HepG2 (cell line): ENCODE results near the gene AXIN1. TPM values are rescaled to one million over a fixed set of nuclear protein-coding genes. Genes with fewer than 3 reads are reported as not detected.

Experiments
- CEBPG ChIP-seq: IDR thresholded peaks from 2 replicates; pipeline ENCODE4 v1.6.1; 2016
- FOXO1 ChIP-seq: sonication (generic); formaldehyde crosslinking; IDR thresholded peaks from 2 replicates; pipeline ENCODE4 v1.4.0; 2020; ENCODE audit warnings: missing genetic modification reagents
- HMGXB4 ChIP-seq, 2 experiments: sonication (generic) in 1 of 2; formaldehyde crosslinking in 1 of 2; IDR thresholded peaks; 2 replicates each; pipeline versions ENCODE4 v1.4.0 to v1.6.1; 2018 to 2020; ENCODE audit warnings: missing genetic modification reagents in 2 of 2, borderline replicate concordance in 1 of 2, low read depth in 1 of 2, mild to moderate bottlenecking in 1 of 2, missing biosample characterization in 1 of 2
- IRF2 ChIP-seq: IDR thresholded peaks from 2 replicates; pipeline ENCODE4 v1.6.1; 2018; ENCODE audit warnings: missing genetic modification reagents, missing compliant biosample characterization
- KMT2B ChIP-seq: IDR thresholded peaks from 2 replicates; pipeline ENCODE4 v1.6.1; 2016; ENCODE audit warnings: missing genetic modification reagents, missing compliant biosample characterization
- MAZ ChIP-seq, 2 experiments: sonication (generic) in 1 of 2; formaldehyde crosslinking in 1 of 2; IDR thresholded peaks; 2 replicates each; pipeline versions ENCODE4 v1.5.0 to v1.6.1; 2012 to 2020; ENCODE audit warnings: low read depth in 2 of 2, mild to moderate bottlenecking in 2 of 2, borderline replicate concordance in 1 of 2, improper control_type of control experiment in 1 of 2, low read length in 1 of 2, missing genetic modification reagents in 1 of 2, moderate library complexity in 1 of 2
- NFATC3 ChIP-seq: sonication (generic); formaldehyde crosslinking; IDR thresholded peaks from 2 replicates; pipeline ENCODE4 v1.5.1; 2020; ENCODE audit warnings: mild to moderate bottlenecking, missing genetic modification reagents
- PHF20 ChIP-seq: sonication (generic); formaldehyde crosslinking; IDR thresholded peaks from 2 replicates; pipeline ENCODE4 v1.5.0; 2020; ENCODE audit warnings: mild to moderate bottlenecking, missing genetic modification reagents
- PREB ChIP-seq: sonication (generic); formaldehyde crosslinking; IDR thresholded peaks from 2 replicates; pipeline ENCODE4 v1.4.0; 2020; ENCODE audit warnings: missing genetic modification reagents
- RARG ChIP-seq: sonication (generic); formaldehyde crosslinking; IDR thresholded peaks from 2 replicates; pipeline ENCODE4 v1.4.0; 2020; ENCODE audit warnings: low read depth, mild to moderate bottlenecking, missing genetic modification reagents
- SNAPC5 ChIP-seq: sonication (generic); formaldehyde crosslinking; IDR thresholded peaks from 2 replicates; pipeline ENCODE4 v1.8.1; 2023; ENCODE audit warnings: mild to moderate bottlenecking, missing genetic modification reagents, borderline replicate concordance
- ZNF329 ChIP-seq: sonication (generic); formaldehyde crosslinking; IDR thresholded peaks from 2 replicates; pipeline ENCODE4 v1.9.0; 2021; ENCODE audit warnings: low read depth, mild to moderate bottlenecking, missing genetic modification reagents
- ZNF407 ChIP-seq: sonication (generic); formaldehyde crosslinking; IDR thresholded peaks from one replicate; pipeline ENCODE4 v1.5.1; 2020; ENCODE audit warnings: mild to moderate bottlenecking, missing genetic modification reagents; ENCODE audit errors: not compliant biosample characterization
- ZNF550 ChIP-seq: sonication (generic); formaldehyde crosslinking; IDR thresholded peaks from 2 replicates; pipeline ENCODE4 v1.4.0; 2020; ENCODE audit warnings: mild to moderate bottlenecking, missing genetic modification reagents, borderline replicate concordance
- ZNF891 ChIP-seq: sonication (generic); formaldehyde crosslinking; IDR thresholded peaks from 2 replicates; pipeline ENCODE4 v1.5.0; 2020; ENCODE audit warnings: mild to moderate bottlenecking, missing genetic modification reagents
- polyA plus RNA-seq, 8 experiments: library from polyadenylated mRNA; depleted of rRNA in 3 of 8; stranded (reverse) in 7 of 8; unstranded in 1 of 8; fragments of >200 nt; fragmentation: Illumina TruSeq in 4 of 8; extraction: Trizol in 4 of 8; gene quantifications; 2 replicates each; pipeline versions ENCODE4 v1.2.1 to v1.2.3, GENCODE V29; 2011 to 2016; ENCODE audit warnings: low read depth in 4 of 8, missing spikeins in 1 of 8, mixed read lengths in 1 of 8; ENCODE audit not compliant: insufficient read depth in 1 of 8
- total RNA-seq, 5 experiments: library from RNA; depleted of rRNA; stranded (reverse); fragments of >200 nt; fragmentation: Illumina TruSeq; extraction: Trizol; gene quantifications; 2 replicates each; pipeline ENCODE4 v1.2.3, GENCODE V29; 2016; ENCODE audit warnings: low read depth in 1 of 5

Gene AXIN1
- total and polyA plus RNA-seq, 2 of the 13 experiments (the other 11 are each of a cell fraction or from before 2014, with no cell fraction given), result 24.0 to 26.0 TPM

GRCh38 chr16:361872-362701 lies 9.6 kb upstream of the AXIN1 start (continued):
- peak; percentile 52 for TF ChIP-seq ZNF407 (CRISPR knock-in tag)
- 0 out of 2 replicates have a peak, but pooled peaks have one; percentile 24 for TF ChIP-seq CEBPG (CRISPR knock-in tag)
- no peak for TF ChIP-seq PREB (CRISPR knock-in tag)
- 0 out of 2 replicates have a peak, but pooled peaks have one; percentile 29 for TF ChIP-seq ZNF891 (CRISPR knock-in tag)
- peak; percentile 49; the same call in 1 of the 2 replicates for TF ChIP-seq MAZ (IDR thresholded peaks at IDR 0.05; ENCODE audit: borderline replicate concordance, low read depth, low read length)
- TF ChIP-seq MAZ (CRISPR knock-in tag; IDR thresholded peaks at IDR 0.05; ENCODE audit: low read depth), result peak; percentile 65
- no peak for TF ChIP-seq RARG (CRISPR knock-in tag)
- TF ChIP-seq ZNF550 (CRISPR knock-in tag), result no peak
- peak; percentile 67; the same call in 1 of the 2 replicates for TF ChIP-seq PHF20 (CRISPR knock-in tag)
- peak; percentile 60; the same call in 1 of the 2 replicates for TF ChIP-seq IRF2 (CRISPR knock-in tag)
- TF ChIP-seq ZNF329, result peak; percentile 100
- peak; percentile 50; the same call in 1 of the 2 replicates for TF ChIP-seq FOXO1 (CRISPR knock-in tag)
- TF ChIP-seq SNAPC5, result 0 out of 2 replicates have a peak, but pooled peaks have one; percentile 66
- peak; percentile 77 for TF ChIP-seq KMT2B (CRISPR knock-in tag)
- peak; percentile 73 to 85 for TF ChIP-seq HMGXB4 (CRISPR knock-in tag; IDR thresholded peaks at IDR 0.05; ENCODE audit: borderline replicate concordance in 1 of 2, low read depth in 1 of 2)
- no peak for TF ChIP-seq NFATC3 (CRISPR knock-in tag)
- TF ChIP-seq, all 625 proteins: peak for 254
